Adipocyte (in vitro differentiated cells): ENCODE results near the gene RIBC2.
"Not testable (repeated sequence)": the region's sequence is repeated elsewhere in the genome, so short reads cannot be mapped to it uniquely, and the experiment has no call there.

Source experiments
- DNase-seq: peaks from one replicate; pipeline ENCODE4 v3.0.0-alpha.2; 2015; ENCODE audit warnings: low read depth
- H3K27me3 ChIP-seq: replicated peaks from 2 replicates; pipeline ENCODE4 v1.7.0; 2013; ENCODE audit warnings: mild to moderate bottlenecking, low read length, moderate library complexity; ENCODE audit not compliant: control insufficient read depth, insufficient read depth
- H3K36me3 ChIP-seq: 2 replicates; pipeline ENCODE4 v1.7.0; 2013; ENCODE audit warnings: low read length, mild to moderate bottlenecking, moderate library complexity; ENCODE audit not compliant: control insufficient read depth, insufficient read depth, severe bottlenecking
- H3K4me1 ChIP-seq: 2 replicates; pipeline ENCODE4 v1.7.0; 2013; ENCODE audit warnings: mild to moderate bottlenecking, low read length, moderate library complexity; ENCODE audit not compliant: control insufficient read depth, insufficient read depth
- H3K4me3 ChIP-seq: 2 replicates; pipeline ENCODE4 v1.7.0; 2013; ENCODE audit warnings: mild to moderate bottlenecking, low read length, moderate library complexity
- H3K9ac ChIP-seq: 2 replicates; pipeline ENCODE4 v1.7.0; 2013; ENCODE audit warnings: mild to moderate bottlenecking, low read length, moderate library complexity
- H3K9me3 ChIP-seq: 2 replicates; pipeline ENCODE4 v1.7.0; 2013; ENCODE audit warnings: mild to moderate bottlenecking, low read length, moderate library complexity; ENCODE audit not compliant: control insufficient read depth

Gene RIBC2

DNA sequence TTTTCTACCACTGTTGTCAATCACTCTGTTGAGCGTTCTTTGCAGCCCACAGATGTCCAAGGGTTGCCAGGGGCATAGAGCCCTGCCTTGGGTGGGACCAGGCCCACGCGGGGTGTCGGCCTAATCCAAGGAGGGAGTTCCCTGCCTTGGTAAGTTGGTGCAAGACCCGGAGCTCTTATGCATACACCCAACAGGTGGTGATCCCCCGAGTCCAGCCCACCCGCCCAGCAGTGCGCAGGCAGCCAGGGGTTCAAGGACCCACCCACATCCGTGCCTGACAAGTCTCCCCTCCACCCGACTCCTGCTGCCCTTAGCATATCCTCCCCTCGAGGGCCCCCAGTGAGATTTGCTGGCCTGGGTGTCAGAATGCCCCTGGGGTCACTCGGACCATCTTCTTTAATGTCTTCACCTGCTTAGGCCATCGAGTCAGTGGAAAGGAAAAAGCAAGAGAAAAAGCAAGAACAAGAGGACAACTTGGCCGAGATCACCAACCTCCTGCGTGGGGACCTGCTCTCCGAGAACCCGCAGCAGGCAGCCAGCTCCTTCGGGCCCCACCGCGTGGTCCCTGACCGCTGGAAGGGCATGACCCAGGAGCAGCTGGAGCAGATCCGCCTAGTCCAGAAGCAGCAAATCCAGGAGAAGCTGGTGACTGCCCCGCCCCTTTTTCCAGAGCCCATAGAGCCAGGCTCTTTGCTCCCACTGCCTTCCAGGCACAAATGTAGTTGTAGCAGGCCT lies 12.2 kb downstream of the RIBC2 start:
- Histone ChIP-seq H3K27me3 (peaks cover 15% of the 10 kb centered on the region), H3K4me1 (peaks cover 10% of the 10 kb centered on the region), H3K9ac (no peak overlapping the region), H3K9me3 (peaks cover 7% of the 10 kb centered on the region), H3K4me3 (no peak overlapping the region), H3K36me3 (no peaks in the 10 kb centered on the region)
- no peak for DNase-seq

DNA sequence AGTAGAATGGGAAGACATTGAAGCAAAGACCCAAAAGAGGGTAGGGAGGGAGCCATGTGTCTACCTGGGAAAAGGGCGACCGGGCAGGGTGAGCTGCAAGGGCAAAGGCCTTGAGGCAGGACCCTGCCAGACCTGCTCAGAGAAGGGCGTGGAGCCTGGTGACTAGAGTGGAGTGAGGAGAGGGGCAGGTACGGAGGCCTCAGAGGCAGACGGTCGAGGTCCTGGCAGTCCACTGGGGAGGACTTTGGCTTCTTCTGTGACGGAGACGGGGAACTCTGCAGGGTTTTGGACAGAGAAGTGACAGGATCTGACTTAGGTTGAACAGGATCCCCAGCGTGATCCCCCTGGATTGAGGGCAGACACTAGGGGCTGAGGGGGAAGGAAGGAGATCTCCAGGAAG lies 12.9 kb downstream of the RIBC2 start:
- Histone ChIP-seq H3K4me3 (no peak overlapping the region), H3K36me3 (no peaks in the 10 kb centered on the region), H3K9ac (no peak overlapping the region), H3K9me3 (peaks cover 7% of the 10 kb centered on the region), H3K4me1 (peaks cover 10% of the 10 kb centered on the region), H3K27me3 (peaks cover 15% of the 10 kb centered on the region)
- no peak for DNase-seq

DNA sequence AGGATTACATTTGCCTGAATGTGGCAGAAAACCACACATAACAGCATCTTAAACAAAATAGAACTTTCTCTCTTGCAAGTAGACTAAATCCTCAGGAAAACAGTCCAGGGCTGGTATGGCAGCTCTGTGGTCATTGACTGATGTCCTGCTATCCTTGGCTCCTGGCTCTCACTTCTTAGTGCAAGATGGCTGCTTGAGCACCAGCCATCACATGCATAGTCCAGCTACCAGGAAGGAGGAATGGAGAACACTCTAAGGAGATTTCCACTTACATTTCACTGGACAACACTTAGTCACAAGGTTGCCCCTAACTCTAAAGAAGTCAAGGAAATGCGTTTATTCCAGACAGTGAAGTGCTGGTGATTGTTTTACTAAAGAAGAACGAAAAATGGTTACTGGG lies 13.6 kb downstream of the RIBC2 start:
- H3K4me1 ChIP-seq = peaks cover 10% of the 10 kb centered on the region
- peaks cover 7% of the 10 kb centered on the region for H3K9me3 ChIP-seq
- no peak overlapping the region for H3K4me3 ChIP-seq
- DNase-seq = no peak
- no peak overlapping the region for H3K9ac ChIP-seq
- peaks cover 15% of the 10 kb centered on the region for H3K27me3 ChIP-seq
- no peaks in the 10 kb centered on the region for H3K36me3 ChIP-seq

DNA sequence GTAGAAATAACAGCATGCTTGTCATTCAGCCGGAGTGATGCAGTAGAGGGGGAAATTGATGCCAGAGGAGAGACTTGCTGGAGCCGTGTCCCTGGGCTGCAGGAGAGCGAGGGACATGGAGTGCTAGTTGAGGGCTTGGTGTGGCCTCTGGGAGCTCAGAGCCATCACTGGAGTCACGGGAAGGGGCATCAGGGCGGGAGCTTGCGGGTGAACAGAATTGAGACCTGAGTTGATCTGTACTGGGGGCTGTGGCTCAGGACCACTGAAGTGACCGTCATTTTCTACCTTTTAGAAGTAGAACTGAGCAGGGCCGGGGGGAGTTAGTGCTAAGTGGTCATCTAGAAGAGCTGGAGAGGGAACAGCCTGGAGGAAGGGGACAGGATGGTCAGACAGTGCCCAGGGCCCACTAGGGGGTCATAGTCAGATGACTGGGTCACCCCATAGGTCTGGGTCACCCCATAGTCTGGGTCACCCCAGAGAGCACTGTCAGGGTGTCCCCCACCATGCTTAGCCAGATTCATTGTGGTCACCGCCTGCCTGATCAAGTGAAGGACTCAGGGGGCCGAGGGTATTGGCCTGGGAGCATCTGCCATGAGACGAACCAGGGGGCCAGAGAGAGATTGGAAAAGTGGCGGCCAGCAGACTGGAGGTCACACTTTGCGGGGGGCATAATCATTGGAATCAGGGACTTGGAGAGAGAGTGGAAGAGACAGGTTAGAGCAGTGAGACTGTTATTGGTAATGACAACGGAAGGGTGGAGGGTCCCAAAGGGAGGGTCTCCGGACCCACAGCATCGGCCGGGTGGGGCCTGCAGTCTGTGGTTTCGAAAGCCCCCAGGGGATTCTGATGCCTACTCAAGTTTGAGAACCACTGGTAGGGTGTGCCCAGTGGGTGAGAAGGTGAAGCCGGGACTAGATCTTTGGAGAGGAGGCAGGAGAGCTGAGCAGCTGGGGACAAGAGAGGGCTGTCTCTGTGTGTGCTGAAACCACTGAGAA lies 15.2 kb downstream of the RIBC2 start:
- no peak for DNase-seq
- Histone ChIP-seq H3K9ac (no peak overlapping the region), H3K4me3 (no peak overlapping the region), H3K4me1 (peaks cover 10% of the 10 kb centered on the region), H3K36me3 (no peaks in the 10 kb centered on the region), H3K27me3 (peaks cover 15% of the 10 kb centered on the region), H3K9me3 (peaks cover 7% of the 10 kb centered on the region)

DNA sequence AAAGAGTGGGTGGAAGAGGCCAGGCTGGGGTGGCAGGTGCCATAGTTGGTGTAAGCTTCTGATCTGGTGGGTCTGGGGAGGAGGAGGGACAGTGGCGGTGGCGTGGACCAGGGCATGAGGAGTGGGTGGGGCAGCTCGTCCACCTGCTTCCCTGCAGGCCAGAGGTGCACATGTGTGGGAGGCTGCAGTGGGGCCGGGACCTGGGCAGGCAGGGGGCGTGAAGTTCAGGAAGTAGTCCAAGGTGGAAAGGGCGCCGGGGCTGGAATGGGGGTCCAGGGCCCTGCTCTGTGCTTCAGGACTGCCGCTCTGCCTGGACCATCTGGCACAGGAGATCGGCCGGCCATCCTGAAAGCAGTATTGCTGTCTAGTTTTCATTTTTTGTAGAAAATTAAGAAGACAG lies 15.9 kb downstream of the RIBC2 start:
- Histone ChIP-seq H3K36me3 (no peaks in the 10 kb centered on the region), H3K4me3 (no peak overlapping the region), H3K9me3 (peaks cover 7% of the 10 kb centered on the region), H3K27me3 (peaks cover 15% of the 10 kb centered on the region), H3K9ac (no peak overlapping the region), H3K4me1 (peaks cover 10% of the 10 kb centered on the region)
- no peak for DNase-seq

DNA sequence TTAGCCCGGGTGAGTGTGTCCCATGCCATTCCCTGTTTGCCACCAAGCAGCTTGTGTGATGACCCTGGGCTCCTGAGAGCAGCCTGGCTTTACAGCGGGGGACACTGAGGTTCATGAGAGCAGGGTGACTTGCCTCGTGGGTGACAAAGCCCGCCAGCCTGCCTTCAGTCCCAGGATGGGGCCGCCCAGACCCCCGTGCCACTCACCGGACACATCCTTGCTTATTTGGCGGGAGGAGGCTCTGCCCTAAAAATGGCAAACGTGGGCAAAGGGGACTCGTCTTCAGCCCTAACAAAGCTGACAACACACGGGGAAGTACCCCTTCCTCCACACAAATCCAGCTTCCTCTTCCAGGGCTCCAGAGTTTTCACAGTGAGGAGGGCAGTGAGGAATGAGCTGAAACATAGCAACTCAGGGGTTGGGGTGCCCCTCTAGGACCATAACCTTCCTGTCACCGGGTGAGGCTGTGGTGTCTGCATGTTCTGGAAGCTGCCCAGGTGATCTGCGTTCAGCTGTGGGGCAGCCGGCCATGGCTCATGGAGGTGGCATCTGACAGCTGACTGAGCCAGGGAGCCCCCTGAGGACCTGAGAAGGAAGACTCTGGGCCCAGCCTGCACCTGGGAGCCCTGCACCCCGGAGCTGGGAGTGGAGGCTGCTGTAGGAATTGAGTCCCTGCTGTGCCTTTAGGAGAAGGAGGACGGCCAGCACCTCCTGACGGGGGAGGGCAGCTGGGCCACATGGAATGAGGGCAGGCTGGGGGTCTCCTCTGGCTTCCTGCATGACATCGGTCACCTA lies 16.7 kb downstream of the RIBC2 start:
- Histone ChIP-seq H3K27me3 (peaks cover 15% of the 10 kb centered on the region), H3K4me1 (peaks cover 7% of the 10 kb centered on the region), H3K9me3 (peaks cover 7% of the 10 kb centered on the region), H3K9ac (no peak overlapping the region), H3K4me3 (no peak overlapping the region), H3K36me3 (no peaks in the 10 kb centered on the region)
- no peak for DNase-seq

DNA sequence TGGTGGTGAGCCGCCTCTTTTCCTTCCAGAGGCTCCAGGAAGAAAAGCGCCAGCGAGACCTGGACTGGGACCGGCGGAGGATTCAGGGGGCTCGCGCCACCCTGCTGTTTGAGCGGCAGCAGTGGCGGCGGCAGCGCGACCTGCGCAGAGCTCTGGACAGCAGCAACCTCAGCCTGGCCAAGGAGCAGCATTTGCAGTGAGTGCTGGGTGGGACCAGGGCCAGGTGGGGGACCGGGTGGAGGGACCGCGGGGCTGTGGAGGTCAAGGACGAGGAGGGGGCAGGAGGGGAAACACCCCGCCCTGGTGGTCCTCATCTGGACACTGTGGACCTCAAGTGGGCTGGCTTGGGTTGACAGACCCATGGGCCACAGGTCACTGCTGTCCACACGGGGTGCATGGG lies 17.4 kb downstream of the RIBC2 start:
- Histone ChIP-seq H3K27me3 (peaks cover 15% of the 10 kb centered on the region), H3K36me3 (no peaks in the 10 kb centered on the region), H3K4me1 (peaks cover 8% of the 10 kb centered on the region), H3K9ac (no peak overlapping the region), H3K4me3 (no peak overlapping the region), H3K9me3 (peaks cover 7% of the 10 kb centered on the region)
- no peak for DNase-seq

DNA sequence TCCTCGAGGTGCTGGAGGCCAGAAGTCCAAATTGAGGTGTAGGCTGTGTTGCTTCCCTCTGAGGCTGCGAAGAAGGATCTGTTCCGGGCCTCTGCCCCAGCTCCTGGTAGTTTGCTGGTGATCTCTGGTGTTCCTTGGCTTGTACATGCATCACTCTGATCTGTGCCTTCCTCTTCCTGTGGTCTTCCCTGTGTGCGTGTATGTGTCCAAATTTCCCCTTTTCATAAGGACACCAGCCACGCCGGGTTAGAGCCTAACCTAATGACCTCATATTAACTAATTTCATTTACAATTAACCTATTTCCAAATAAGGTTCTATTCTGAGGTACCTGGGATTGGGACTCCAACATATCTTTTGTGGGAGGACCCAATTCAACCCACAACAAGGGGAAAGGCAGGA lies 21.5 kb downstream of the RIBC2 start:
- no peak for DNase-seq
- peaks cover 3% of the 10 kb centered on the region for H3K4me1 ChIP-seq
- peak overlapping the region; percentile 53 for H3K9ac ChIP-seq
- H3K4me3 ChIP-seq = no peak overlapping the region
- H3K27me3 ChIP-seq = no peaks in the 10 kb centered on the region
- H3K9me3 ChIP-seq = no peaks in the 10 kb centered on the region
- no peaks in the 10 kb centered on the region for H3K36me3 ChIP-seq

DNA sequence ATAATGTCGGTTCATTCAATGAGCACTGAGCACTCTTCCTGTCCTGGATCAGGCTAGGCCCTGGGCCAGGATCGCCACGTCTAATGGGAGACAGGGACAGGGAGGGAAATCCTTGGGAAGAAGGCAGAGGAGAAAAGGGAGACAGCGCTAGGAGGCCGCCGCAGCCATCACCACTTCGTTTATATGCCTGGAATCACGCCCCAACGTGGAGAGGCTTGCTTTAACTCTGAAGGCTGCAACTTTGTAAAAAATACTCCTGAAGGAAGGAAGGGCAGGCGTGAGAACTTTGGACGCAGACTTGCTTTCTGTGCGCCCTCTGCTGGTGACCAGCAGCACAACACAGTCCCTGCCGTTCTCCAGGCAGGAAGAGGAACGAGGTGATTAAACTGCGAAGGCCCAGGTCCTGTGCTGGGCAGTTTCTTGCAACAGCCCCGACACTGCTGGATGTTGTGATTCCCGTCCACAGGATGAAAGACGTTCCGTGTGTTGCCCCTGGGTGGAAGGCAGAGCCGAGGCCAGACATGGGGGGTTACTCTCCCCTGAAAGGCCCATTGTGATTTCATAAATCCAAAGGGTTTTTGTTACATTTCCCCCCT lies 22.1 kb downstream of the RIBC2 start:
- peak overlapping the region; percentile 53 for H3K9ac ChIP-seq
- H3K9me3 ChIP-seq = no peaks in the 10 kb centered on the region
- H3K4me1 ChIP-seq = peaks cover 3% of the 10 kb centered on the region
- no peaks in the 10 kb centered on the region for H3K27me3 ChIP-seq
- no peaks in the 10 kb centered on the region for H3K36me3 ChIP-seq
- H3K4me3 ChIP-seq = peak overlapping the region; percentile 32
- DNase-seq = peak; percentile 97

DNA sequence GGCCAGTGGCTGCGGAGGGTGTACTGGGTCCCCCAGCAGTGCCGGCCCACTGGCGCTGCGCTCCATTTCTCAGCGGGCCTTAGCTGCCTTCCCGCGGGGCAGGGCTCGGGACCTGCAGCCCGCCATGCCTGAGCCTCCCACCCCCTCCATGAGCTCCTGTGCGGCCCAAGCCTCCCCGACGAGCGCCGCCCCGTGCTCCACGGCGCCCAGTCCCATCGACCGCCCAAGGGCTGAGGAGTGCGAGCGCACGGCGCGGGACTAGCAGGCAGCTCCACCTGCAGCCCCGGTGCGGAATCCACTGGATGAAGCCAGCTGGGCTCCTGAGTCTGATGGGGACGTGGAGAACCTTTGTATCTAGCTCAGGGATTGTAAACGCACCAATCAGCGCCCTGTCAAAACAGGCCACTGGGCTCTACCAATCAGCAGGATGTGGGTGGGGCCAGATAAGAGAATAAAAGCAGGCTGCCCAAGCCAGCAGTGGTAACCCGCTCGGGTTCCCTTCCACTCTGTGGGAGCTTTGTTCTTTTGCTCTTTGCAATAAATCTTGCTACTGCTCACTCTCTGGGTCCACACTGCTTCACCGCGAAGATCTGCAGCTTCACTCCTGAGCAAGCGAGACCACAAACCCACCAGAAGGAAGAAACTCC lies 23.5 kb downstream of the RIBC2 start:
- not testable (repeated sequence) for H3K9me3 ChIP-seq, H3K4me3 ChIP-seq, DNase-seq, H3K9ac ChIP-seq, H3K36me3 ChIP-seq, H3K4me1 ChIP-seq, H3K27me3 ChIP-seq
